GM21447 (cell line): ENCODE measurements around the gene ZNF385D.

ENCODE experiments used
- ATAC-seq: cut with Tn5 transposase; IDR thresholded peaks from one replicate; pipeline ENCODE4 v1.9.1; 2021; ENCODE audit not compliant: unreplicated experiment

The ZNF385D gene

GRCh38 chr3:21682206-21682605, 68.8 kb downstream of the ZNF385D start:
- no peak for ATAC-seq

DNA sequence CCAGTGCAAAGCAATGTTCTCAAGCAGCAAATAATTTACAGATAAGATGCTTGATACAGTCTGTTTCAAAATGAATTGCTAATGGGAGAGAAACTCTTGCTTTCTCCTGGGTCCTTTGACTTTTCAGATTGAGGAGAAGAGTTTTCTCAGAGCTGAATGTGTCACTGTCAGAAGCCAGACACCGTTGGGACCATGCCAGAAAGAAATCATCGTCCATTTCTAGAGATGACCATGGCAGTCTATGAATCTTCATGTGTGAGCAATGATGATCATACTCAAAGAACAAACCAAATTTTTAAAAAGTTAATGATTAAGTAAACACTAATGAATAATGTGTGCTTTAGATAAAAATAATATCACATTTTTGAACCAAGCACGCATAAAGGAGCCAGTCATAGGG, 77.6 kb downstream of the ZNF385D start:
- no peak for ATAC-seq

- ATAC-seq = no peak
Measured at GRCh38 chr3:21672303-21672702, 78.7 kb downstream of the ZNF385D start.

- ATAC-seq = no peak
Measured at GRCh38 chr3:21670386-21670785, 80.6 kb downstream of the ZNF385D start.

- ATAC-seq = no peak
Measured at GRCh38 chr3:21668012-21668411, 83.0 kb downstream of the ZNF385D start.

DNA sequence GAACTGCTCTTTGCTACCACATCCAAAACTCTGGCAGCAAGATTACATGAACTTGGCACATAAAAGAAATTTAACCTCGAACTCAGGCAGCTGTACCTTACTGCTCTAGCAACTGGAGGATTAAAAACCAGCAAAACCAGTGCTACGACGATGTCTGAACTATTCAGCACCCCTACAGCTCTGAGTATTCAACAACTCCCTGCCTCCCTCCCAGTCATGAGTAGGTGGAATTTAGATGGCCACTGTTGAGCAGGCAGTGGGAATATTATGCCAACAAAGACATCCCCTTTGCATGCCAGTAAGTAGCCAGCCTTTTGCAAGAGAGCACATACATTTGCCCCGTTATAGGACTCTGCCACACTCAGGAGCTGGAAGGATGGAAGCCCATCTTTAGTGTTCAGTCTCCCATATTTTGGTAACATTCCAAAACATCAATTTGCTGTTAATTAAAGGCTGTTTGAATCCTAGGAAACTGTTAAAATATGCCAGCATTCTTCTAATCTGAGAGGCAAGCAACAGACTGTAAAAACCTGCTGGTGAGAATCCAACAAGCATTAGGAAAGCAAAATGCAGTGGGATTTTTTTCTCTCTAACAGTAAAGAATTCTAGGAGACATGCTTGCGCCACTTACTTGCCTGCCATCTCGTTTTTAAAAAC, 85.4 kb downstream of the ZNF385D start:
- ATAC-seq = no peak

GRCh38 chr3:21664996-21665395, 86.0 kb downstream of the ZNF385D start:
- ATAC-seq = no peak

- ATAC-seq = no peak
Measured at GRCh38 chr3:21662403-21662802, 88.6 kb downstream of the ZNF385D start.

- ATAC-seq = no peak
Measured at GRCh38 chr3:21654662-21655061, 96.3 kb downstream of the ZNF385D start.

GRCh38 chr3:21654241-21654640, 96.8 kb downstream of the ZNF385D start:
- ATAC-seq = no peak

DNA sequence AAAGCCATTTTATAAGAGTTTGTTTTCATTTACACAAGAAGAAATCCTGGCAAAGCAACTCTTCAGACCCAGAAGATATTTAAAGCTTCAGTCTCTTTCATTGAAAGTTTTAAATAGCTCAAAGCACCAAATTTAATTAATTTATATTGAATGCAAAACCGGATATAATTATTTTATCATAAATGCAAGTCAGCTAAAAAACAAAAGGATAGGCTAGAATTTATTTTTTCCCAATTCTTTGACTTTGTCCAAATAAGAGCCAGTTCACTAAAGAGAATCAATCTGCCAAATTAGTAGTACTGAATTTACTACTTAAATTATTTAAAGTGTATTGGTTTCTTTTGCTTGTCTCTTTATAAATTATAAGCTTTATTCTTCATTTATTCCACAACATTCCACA, 101.5 kb downstream of the ZNF385D start:
- ATAC-seq = no peak

GRCh38 chr3:21647961-21648360, 103.0 kb downstream of the ZNF385D start:
- ATAC-seq = no peak

DNA sequence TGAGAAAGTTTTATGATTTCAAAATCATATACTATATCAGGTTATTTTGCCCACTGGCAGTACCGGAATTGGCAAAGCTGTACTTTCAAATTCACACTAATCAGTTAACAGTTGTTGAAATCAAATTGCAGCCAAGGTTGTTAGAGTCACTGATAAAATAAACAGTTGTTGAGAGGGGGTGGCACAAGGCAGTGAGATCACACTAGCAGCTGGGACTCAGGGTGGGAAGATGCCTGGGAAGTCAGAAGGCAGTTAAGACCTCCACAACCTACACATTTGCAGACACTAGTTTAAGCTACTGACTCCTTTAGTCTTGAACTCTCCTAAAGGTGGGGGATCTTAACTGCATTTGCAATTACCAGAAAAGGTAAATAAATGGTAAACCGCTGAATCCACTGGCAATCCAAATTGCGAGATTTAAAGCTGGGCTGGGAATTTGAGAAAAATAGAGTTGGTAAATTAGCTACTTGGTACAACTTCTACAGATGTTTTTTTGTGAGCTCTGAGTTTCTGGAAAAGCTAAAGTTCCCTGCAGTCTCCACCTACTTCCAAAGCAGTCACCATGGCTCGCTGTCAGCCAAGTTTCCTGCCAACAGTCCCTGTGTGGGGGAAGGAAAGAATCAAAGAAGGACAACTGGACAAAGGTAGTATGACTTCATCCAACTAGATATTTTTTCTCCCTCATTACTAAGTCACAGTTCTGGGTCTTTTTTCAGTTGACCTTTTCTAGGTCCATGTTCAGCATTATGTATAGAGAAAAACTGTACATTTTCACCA, 105.7 kb downstream of the ZNF385D start:
- ATAC-seq = no peak

DNA sequence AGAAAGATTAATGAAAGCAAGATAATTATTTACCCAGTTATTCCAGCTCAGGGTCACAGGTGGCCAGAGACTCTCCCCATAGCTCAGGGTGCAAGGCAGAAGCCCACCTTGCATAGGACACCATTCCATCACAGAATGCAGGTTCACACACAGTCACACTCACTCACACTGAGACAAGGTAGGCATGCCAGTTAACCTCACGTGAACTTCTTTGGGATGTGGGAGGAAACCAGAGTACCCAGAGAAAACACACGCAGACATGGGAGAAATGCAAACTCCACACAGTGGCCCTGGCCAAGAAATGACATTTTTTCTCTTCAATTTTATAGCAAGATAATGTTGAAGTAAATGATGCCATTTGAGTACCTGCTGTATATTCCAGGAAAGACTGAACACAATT, 106.7 kb downstream of the ZNF385D start:
- no peak for ATAC-seq

DNA sequence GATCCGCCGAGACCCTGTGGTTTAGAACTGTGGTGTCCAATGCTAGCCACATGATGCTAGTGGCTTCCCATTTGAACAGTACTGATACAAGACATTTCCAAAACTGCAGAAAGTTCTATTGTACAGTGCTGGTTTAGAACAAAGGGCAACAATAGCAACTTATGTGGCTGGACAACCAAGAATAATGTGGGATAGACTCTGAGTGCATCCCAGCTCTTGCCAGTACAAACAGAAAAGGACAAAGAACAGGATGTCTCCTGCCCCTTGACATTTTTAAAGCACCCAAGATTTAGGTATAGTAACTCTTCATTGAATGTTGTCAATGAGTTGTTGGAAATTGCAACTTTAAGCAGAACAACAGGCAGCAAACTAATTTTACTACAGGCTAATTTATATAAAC, 107.3 kb downstream of the ZNF385D start:
- ATAC-seq = no peak

DNA sequence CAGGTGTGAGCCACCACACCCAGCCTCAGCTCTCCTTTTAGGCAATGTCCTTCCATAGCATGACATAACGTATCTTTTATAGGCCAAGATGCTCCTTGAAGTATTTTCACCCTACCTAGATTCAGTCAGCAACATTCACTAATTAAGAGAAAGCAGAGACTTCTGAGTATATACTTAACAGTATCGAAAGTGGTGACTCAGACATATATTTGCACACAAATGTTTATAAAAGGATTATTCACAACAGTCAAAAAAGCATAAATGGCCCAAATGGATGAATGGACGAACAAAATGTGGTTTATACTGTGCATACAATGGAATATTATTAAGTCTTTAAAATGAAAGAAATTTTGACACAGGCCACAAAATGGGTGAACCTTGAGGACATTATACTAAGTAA, 108.6 kb downstream of the ZNF385D start:
- ATAC-seq = no peak

- no peak for ATAC-seq
Measured at GRCh38 chr3:21641959-21642358, 109.1 kb downstream of the ZNF385D start.

DNA sequence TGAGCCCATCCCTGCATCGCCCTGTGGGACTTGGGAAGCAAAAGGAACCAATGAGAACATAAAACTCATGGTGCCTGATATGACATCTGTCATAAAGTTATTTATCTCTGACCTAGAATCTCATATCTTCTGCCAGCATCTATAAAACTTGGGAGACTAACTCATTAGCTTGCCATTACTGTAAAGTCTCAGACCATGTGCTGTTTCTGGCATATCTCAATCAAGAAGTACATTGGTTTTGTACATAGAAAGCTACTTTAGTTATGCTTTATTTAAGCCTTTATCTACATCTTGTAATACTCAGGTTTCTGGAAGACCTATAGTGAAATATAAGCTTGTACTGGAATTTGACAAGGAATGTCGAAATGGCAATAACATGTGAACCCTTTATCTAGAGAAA, 112.5 kb downstream of the ZNF385D start:
- no peak for ATAC-seq

DNA sequence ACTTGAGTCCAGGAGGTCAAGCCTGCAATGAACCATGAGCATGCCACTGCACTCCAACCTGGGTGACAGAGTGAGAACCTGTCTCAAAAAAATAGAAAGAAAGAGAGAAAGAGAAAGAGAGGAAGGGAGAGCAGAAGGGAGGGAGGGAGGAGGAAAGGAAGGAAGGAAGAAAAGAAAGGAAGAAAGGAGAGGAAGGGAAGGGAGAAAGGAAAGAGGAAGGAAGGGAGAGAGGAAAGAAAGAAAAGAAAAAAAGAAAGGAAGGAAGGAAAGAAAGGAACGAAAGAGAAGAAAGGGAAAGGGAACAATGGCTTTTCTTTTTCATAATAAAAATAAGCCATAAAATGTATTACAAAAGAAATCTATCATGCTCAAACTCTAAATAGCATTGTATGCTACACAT, 116.9 kb downstream of the ZNF385D start:
- ATAC-seq = no peak

- no peak for ATAC-seq
Measured at GRCh38 chr3:21624524-21624923, 126.5 kb downstream of the ZNF385D start.

GRCh38 chr3:21621181-21621651, 129.8 kb downstream of the ZNF385D start:
- ATAC-seq = no peak

GRCh38 chr3:21620511-21621155, 130.4 kb downstream of the ZNF385D start:
- ATAC-seq = no peak
